Mesenchymal stem cell (in vitro differentiated cells and primary cell): Measurements from ENCODE around the gene SLC25A21.

Experiments
- DNase-seq: peaks from one replicate; pipeline ENCODE4 v3.0.0-alpha.2; 2013
- H2AFZ ChIP-seq: one replicate; pipeline ENCODE4 v1.6.1; 2013; ENCODE audit warnings: low read depth, mild to moderate bottlenecking, control low read depth, inconsistent platforms, low read length, moderate library complexity
- H2AK5ac ChIP-seq: 2 replicates; pipeline ENCODE4 v1.6.1; 2013; ENCODE audit warnings: low read length, moderate library complexity, mild to moderate bottlenecking, inconsistent platforms; ENCODE audit not compliant: severe bottlenecking
- H2BK120ac ChIP-seq: one replicate; pipeline ENCODE4 v1.6.1; 2013; ENCODE audit warnings: low read depth, mild to moderate bottlenecking, inconsistent platforms, low read length, moderate library complexity
- H2BK12ac ChIP-seq, 2 experiments: one replicate each; pipeline ENCODE4 v1.6.1; 2013; ENCODE audit warnings: inconsistent platforms in 2 of 2, low read length in 2 of 2, mild to moderate bottlenecking in 2 of 2, moderate library complexity in 2 of 2, control low read depth in 1 of 2
- H2BK15ac ChIP-seq: one replicate; pipeline ENCODE4 v1.6.1; 2013; ENCODE audit warnings: mild to moderate bottlenecking, low read depth, inconsistent platforms; ENCODE audit not compliant: poor library complexity, severe bottlenecking
- H2BK5ac ChIP-seq: 2 replicates; pipeline ENCODE4 v1.6.1; 2013; ENCODE audit warnings: low read depth, mild to moderate bottlenecking, low read length, control low read depth, inconsistent platforms; ENCODE audit not compliant: poor library complexity, severe bottlenecking
- H3K14ac ChIP-seq, 2 experiments: one replicate each; pipeline ENCODE4 v1.6.1; 2013; ENCODE audit warnings: inconsistent platforms in 2 of 2, low read length in 2 of 2, control low read depth in 1 of 2, mild to moderate bottlenecking in 1 of 2, moderate library complexity in 1 of 2
- H3K18ac ChIP-seq, 2 experiments: one replicate each; pipeline ENCODE4 v1.6.1; 2013; ENCODE audit warnings: inconsistent platforms in 2 of 2, low read length in 2 of 2, control low read depth in 1 of 2, low read depth in 1 of 2, mild to moderate bottlenecking in 1 of 2
- H3K23ac ChIP-seq, 2 experiments: one replicate each; pipeline ENCODE4 v1.6.1; 2013; ENCODE audit warnings: inconsistent platforms in 2 of 2, low read length in 2 of 2, mild to moderate bottlenecking in 2 of 2, moderate library complexity in 2 of 2, control low read depth in 1 of 2
- H3K27ac ChIP-seq: 2 replicates; pipeline ENCODE4 v1.5.1; 2013; ENCODE audit warnings: mild to moderate bottlenecking, moderate library complexity, low read length, control low read depth, inconsistent platforms; ENCODE audit not compliant: poor library complexity, severe bottlenecking
- H3K27me3 ChIP-seq, 2 experiments: 2 replicates each; pipeline versions ENCODE4 v1.6.1 to v1.7.0; 2013; ENCODE audit warnings: low read length in 2 of 2, mild to moderate bottlenecking in 2 of 2, moderate library complexity in 2 of 2, control low read depth in 1 of 2, inconsistent platforms in 1 of 2; ENCODE audit not compliant: control insufficient read depth in 1 of 2, insufficient read depth in 1 of 2
- H3K36me3 ChIP-seq, 2 experiments: 2 replicates each; pipeline versions ENCODE4 v1.6.1 to v1.7.0; 2013; ENCODE audit warnings: low read length in 2 of 2, control low read depth in 1 of 2, inconsistent platforms in 1 of 2, low read depth in 1 of 2, mild to moderate bottlenecking in 1 of 2; ENCODE audit not compliant: insufficient read depth in 2 of 2, control insufficient read depth in 1 of 2
- H3K4ac ChIP-seq, 2 experiments: one replicate each; pipeline ENCODE4 v1.6.1; 2013; ENCODE audit warnings: inconsistent platforms in 2 of 2, low read length in 2 of 2, mild to moderate bottlenecking in 2 of 2, moderate library complexity in 2 of 2, control low read depth in 1 of 2, low read depth in 1 of 2
- H3K4me1 ChIP-seq: 2 replicates; pipeline ENCODE4 v1.6.1; 2013; ENCODE audit warnings: low read depth, low read length, control low read depth; ENCODE audit not compliant: control insufficient read depth, insufficient read depth
- H3K4me2 ChIP-seq: 2 replicates; pipeline ENCODE4 v1.6.1; 2013; ENCODE audit warnings: low read length, mild to moderate bottlenecking, inconsistent platforms; ENCODE audit not compliant: poor library complexity, severe bottlenecking
- H3K4me3 ChIP-seq, 2 experiments: 2 replicates each; pipeline versions ENCODE4 v1.5.1 to v1.7.0; 2013; ENCODE audit warnings: low read length in 2 of 2, mild to moderate bottlenecking in 2 of 2, control low read depth in 1 of 2, low read depth in 1 of 2; ENCODE audit not compliant: insufficient read depth in 1 of 2
- H3K79me1 ChIP-seq: replicated peaks from 2 replicates; pipeline ENCODE4 v1.6.1; 2013; ENCODE audit warnings: mild to moderate bottlenecking, control low read depth, low read length, inconsistent platforms; ENCODE audit not compliant: poor library complexity, severe bottlenecking
- H3K9ac ChIP-seq: 2 replicates; pipeline ENCODE4 v1.7.0; 2013; ENCODE audit warnings: mild to moderate bottlenecking, low read length, moderate library complexity
- H3K9me3 ChIP-seq: 2 replicates; pipeline ENCODE4 v1.7.0; 2013; ENCODE audit warnings: mild to moderate bottlenecking, low read length; ENCODE audit not compliant: control insufficient read depth
- H4K8ac ChIP-seq: one replicate; pipeline ENCODE4 v1.6.1; 2013; ENCODE audit warnings: inconsistent platforms, mild to moderate bottlenecking, low read length, moderate library complexity
- H4K91ac ChIP-seq: one replicate; pipeline ENCODE4 v1.6.1; 2013; ENCODE audit warnings: mild to moderate bottlenecking, low read length, inconsistent platforms
- WGBS: methylation state at CpG from one replicate; pipeline ENCODE4 v1.1.7; 2013; ENCODE audit warnings: mixed read lengths; 5-methylcytosine and 5-hydroxymethylcytosine counted together

SLC25A21 gene

DNA sequence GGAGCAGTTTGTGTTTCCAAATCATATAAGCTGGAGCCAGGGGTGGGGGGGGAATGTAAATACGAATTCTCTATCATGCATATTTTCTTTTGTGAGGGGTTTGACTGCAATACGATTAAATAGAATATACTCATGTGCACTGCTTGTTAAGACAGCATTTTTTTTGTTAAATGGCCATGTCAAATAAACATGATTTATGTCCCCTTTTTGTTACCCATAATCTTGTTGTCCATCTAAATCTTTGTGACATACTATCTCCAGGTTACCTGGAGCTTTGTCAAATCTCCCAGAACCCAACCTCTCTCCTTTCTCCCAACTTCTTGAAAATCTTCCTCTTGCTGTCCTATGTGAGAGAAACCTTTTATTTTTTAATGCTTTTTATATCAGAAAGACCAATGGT is 233.1 kb downstream of the SLC25A21 start:
- no peak overlapping the region for H3K9ac ChIP-seq
- H4K91ac ChIP-seq, result no peak overlapping the region
- H3K23ac ChIP-seq, result no peak overlapping the region
- no peak overlapping the region for H2BK5ac ChIP-seq
- H3K27me3 ChIP-seq, result no peaks in the 10 kb centered on the region
- H2AK5ac ChIP-seq, result no peak overlapping the region
- no peak overlapping the region for H2BK15ac ChIP-seq
- no peaks in the 10 kb centered on the region for H3K9me3 ChIP-seq
- H4K8ac ChIP-seq, result no peak overlapping the region
- H3K27ac ChIP-seq, result no peak overlapping the region
- H3K18ac ChIP-seq, result no peak overlapping the region
- H3K4me2 ChIP-seq, result no peak overlapping the region
- peaks cover 1% of the 10 kb centered on the region for H3K4me1 ChIP-seq
- no peak overlapping the region for H2BK12ac ChIP-seq
- no peak overlapping the region for H3K4me3 ChIP-seq
- H3K14ac ChIP-seq, result no peak overlapping the region
- no peaks in the 10 kb centered on the region for H3K36me3 ChIP-seq
- H2AFZ ChIP-seq, result no peak overlapping the region
- H3K79me1 ChIP-seq, result no peaks in the 10 kb centered on the region
- H3K4ac ChIP-seq, result no peak overlapping the region
- no peak overlapping the region for H2BK120ac ChIP-seq
- no peak for DNase-seq
- WGBS, result 80% methylated on average over 1 of the region's 2 CpGs

DNA sequence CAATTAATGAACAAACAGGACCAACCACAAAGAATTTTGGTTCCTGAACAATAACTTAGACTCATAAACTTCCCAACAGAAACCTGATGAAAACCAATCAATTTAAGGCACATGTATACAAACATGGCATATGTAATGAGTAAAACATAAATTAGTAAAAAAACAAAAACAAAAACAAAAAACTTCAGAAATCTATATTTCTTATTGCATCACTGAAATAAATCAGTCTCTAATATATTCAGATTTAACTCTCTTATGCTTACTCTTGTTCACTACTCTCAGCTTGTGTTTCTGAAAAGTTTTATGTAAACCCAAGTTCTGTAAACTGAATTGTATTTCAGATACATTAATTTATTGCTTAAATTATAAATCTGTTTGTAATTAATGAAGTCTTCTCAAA is 233.7 kb downstream of the SLC25A21 start:
- Histone ChIP-seq H2BK15ac (no peak overlapping the region), H3K9me3 (no peaks in the 10 kb centered on the region), H2AFZ (no peak overlapping the region), H3K79me1 (no peaks in the 10 kb centered on the region), H3K9ac (no peak overlapping the region), H3K14ac (no peak overlapping the region), H4K91ac (no peak overlapping the region), H3K27ac (no peak overlapping the region), H3K23ac (no peak overlapping the region), H3K4me2 (no peak overlapping the region), H2BK5ac (no peak overlapping the region), H2BK12ac (no peak overlapping the region), H2BK120ac (no peak overlapping the region), H3K4me1 (no peaks in the 10 kb centered on the region), H4K8ac (no peak overlapping the region), H2AK5ac (no peak overlapping the region), H3K36me3 (no peaks in the 10 kb centered on the region), H3K4ac (no peak overlapping the region), H3K27me3 (no peaks in the 10 kb centered on the region), H3K4me3 (no peak overlapping the region), H3K18ac (no peak overlapping the region)
- no peak for DNase-seq

DNA sequence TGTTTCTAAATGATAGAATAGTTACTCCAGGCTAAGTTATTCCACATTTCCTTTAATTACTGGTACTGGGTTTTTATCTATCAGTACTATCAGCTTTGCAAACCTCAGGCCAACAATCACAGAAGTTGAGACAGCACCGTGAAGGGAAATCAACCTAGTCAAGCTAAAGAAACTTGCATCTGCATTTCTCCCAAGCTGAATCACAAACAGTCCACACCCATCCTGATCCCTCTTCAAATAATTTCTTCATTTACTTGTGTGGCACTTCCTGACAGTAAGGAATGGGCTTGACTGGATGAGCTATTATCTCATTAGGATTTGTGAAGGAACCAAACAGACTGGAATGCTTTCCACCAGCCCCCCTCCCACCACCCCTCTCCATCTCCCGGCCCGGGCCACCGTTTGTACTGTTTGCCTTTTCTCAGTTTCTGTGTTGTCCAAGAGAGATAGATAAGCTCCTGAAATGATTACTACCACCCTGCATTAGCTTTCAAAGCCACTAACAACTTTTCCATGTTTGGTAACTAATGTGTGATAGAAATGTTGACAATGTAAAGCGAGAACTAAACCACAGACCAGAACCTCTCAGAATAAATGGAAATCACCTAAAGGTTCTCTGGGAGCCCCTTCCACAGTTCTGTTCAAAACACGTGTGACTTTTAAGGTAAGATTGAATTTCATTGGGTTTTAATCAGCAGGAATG is 236.3 kb downstream of the SLC25A21 start:
- Histone ChIP-seq H4K91ac (no peak overlapping the region), H3K4ac (no peak overlapping the region), H3K4me3 (no peak overlapping the region), H2BK15ac (no peak overlapping the region), H3K36me3 (no peaks in the 10 kb centered on the region), H2BK120ac (no peak overlapping the region), H3K9me3 (no peaks in the 10 kb centered on the region), H2BK12ac (no peak overlapping the region), H3K4me2 (no peak overlapping the region), H2BK5ac (no peak overlapping the region), H3K79me1 (no peaks in the 10 kb centered on the region), H4K8ac (no peak overlapping the region), H3K9ac (no peak overlapping the region), H2AK5ac (no peak overlapping the region), H3K14ac (no peak overlapping the region), H3K4me1 (no peaks in the 10 kb centered on the region), H3K18ac (no peak overlapping the region), H3K27ac (no peak overlapping the region), H2AFZ (no peak overlapping the region), H3K27me3 (no peaks in the 10 kb centered on the region), H3K23ac (no peak overlapping the region)
- WGBS, result 65% methylated on average over 5 of the region's 6 CpGs
- no peak for DNase-seq

DNA sequence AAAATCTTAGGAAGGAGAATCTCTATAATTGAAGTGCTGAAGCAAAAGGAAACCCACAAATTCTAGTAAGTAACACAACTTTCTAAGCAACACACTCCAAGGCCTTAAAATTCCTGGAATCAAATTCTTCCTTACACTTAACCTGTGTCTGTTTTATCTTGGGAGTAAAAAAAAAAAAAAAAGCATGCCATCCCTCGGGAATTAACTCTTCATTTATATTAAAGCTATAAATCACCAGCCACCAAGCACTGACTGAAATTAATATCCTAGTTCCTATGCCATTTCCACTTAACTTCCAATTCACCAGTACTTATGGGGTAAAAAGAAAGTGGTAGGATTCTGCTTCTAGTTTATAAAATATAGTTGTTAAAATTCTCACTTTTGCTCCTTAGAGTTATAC is 238.1 kb downstream of the SLC25A21 start:
- Histone ChIP-seq H4K8ac (no peak overlapping the region), H3K4me2 (no peak overlapping the region), H3K36me3 (no peaks in the 10 kb centered on the region), H3K14ac (no peak overlapping the region), H3K23ac (no peak overlapping the region), H3K79me1 (no peaks in the 10 kb centered on the region), H3K4ac (no peak overlapping the region), H3K9me3 (no peaks in the 10 kb centered on the region), H2BK120ac (no peak overlapping the region), H4K91ac (no peak overlapping the region), H3K4me3 (no peak overlapping the region), H2BK12ac (no peak overlapping the region), H2AFZ (no peak overlapping the region), H3K18ac (no peak overlapping the region), H3K27me3 (no peaks in the 10 kb centered on the region), H2AK5ac (no peak overlapping the region), H3K4me1 (no peaks in the 10 kb centered on the region), H2BK15ac (no peak overlapping the region), H2BK5ac (no peak overlapping the region), H3K9ac (no peak overlapping the region), H3K27ac (no peak overlapping the region)
- WGBS, result 25% methylated on average over 1 of the region's 1 CpG
- no peak for DNase-seq
